ENCODE measurements around the gene PSAP.

PSAP gene

GRCh38 chr10:71844084-71844483, 7.0 kb downstream of the PSAP start:
- no peak for DNase-seq

- no peak for DNase-seq
These were observed 8.0 kb downstream of the PSAP start for GRCh38 chr10:71842856-71843686.

GRCh38 chr10:71842422-71842821, 8.6 kb downstream of the PSAP start:
- no peak for DNase-seq

- DNase-seq, result no peak
These were observed 10.1 kb downstream of the PSAP start for GRCh38 chr10:71840958-71841335.

GRCh38 chr10:71840177-71840957, 10.7 kb downstream of the PSAP start:
- DNase-seq, result no peak

- DNase-seq, result no peak
These were observed 12.5 kb downstream of the PSAP start for GRCh38 chr10:71838264-71839211.

GRCh38 chr10:71837098-71837827, 13.8 kb downstream of the PSAP start:
- DNase-seq, result no peak

- DNase-seq, result no peak
These were observed 14.5 kb downstream of the PSAP start for GRCh38 chr10:71836596-71836974.

- no peak for DNase-seq
These were observed 15.1 kb downstream of the PSAP start for GRCh38 chr10:71835671-71836595.

GRCh38 chr10:71834343-71834674, 16.7 kb downstream of the PSAP start:
- no peak for DNase-seq

- no peak for DNase-seq
These were observed 17.4 kb downstream of the PSAP start for GRCh38 chr10:71833451-71834342.

GRCh38 chr10:71832967-71833366, 18.1 kb downstream of the PSAP start:
- no peak for DNase-seq

- no peak for DNase-seq
These were observed 19.2 kb downstream of the PSAP start for GRCh38 chr10:71831646-71832552.

GRCh38 chr10:71830726-71831125, 20.3 kb downstream of the PSAP start:
- DNase-seq, result no peak

- no peak for DNase-seq
These were observed 21.2 kb downstream of the PSAP start for GRCh38 chr10:71829896-71830295.

GRCh38 chr10:71829171-71829570, 21.9 kb downstream of the PSAP start:
- no peak for DNase-seq

GRCh38 chr10:71828702-71829101, 22.3 kb downstream of the PSAP start:
- DNase-seq, result no peak

GRCh38 chr10:71827852-71828251, 23.2 kb downstream of the PSAP start:
- DNase-seq, result no peak

GRCh38 chr10:71825217-71825616, 25.8 kb downstream of the PSAP start:
- no peak for DNase-seq

Measured in effector CD8-positive, alpha-beta T cell (primary cell).